Natural killer cell (primary cell): ENCODE data around the gene WNT2B. TPM values are rescaled to one million over a fixed set of nuclear protein-coding genes. Genes with fewer than 3 reads are reported as not detected.

ENCODE experiments used
- ATAC-seq, 3 donors: fragments of 150-1000 bp in 2 of 3; fragments of 200-7000 bp in 1 of 3; cut with Tn5 transposase; 1 replicate in 1 of 3; 2 replicates in 2 of 3; pipeline ENCODE4 v1.10.0; 2021; ENCODE audit warnings: mild to moderate bottlenecking in 2 of 3, moderate library complexity in 2 of 3
- DNase-seq, 2 donors: peaks; one replicate each; pipeline versions ENCODE4 v3.0.0 to v3.0.0-alpha.2; 2013 to 2021; ENCODE audit warnings: mixed read lengths in 1 of 2
- H3K27ac ChIP-seq: one replicate; pipeline ENCODE4 v1.5.1; 2013; ENCODE audit warnings: mild to moderate bottlenecking, low read length
- H3K27me3 ChIP-seq: one replicate; pipeline ENCODE4 v1.6.1; 2013; ENCODE audit warnings: low read length; ENCODE audit not compliant: control insufficient read depth, insufficient read depth
- H3K36me3 ChIP-seq: one replicate; pipeline ENCODE4 v1.6.1; 2013; ENCODE audit warnings: low read length; ENCODE audit not compliant: control insufficient read depth, insufficient read depth
- H3K4me1 ChIP-seq: one replicate; pipeline ENCODE4 v1.6.1; 2013; ENCODE audit warnings: low read length; ENCODE audit not compliant: control insufficient read depth, insufficient read depth
- H3K4me3 ChIP-seq: one replicate; pipeline ENCODE4 v1.5.1; 2013; ENCODE audit warnings: low read length
- H3K9me3 ChIP-seq: one replicate; pipeline ENCODE4 v1.6.1; 2013; ENCODE audit warnings: low read length; ENCODE audit not compliant: control insufficient read depth, insufficient read depth
- H3K27ac Mint-ChIP-seq, 2 donors: one replicate each; pipeline ENCODE4 v1.8.0; 2022; ENCODE audit warnings: mild to moderate bottlenecking in 2 of 2, mixed read lengths in 2 of 2, moderate library complexity in 1 of 2
- H3K27me3 Mint-ChIP-seq, 2 donors: one replicate each; pipeline ENCODE4 v1.8.0; 2022; ENCODE audit warnings: low read depth in 2 of 2, mixed read lengths in 2 of 2
- H3K36me3 Mint-ChIP-seq: one replicate; pipeline ENCODE4 v1.8.0; 2022; ENCODE audit warnings: mixed read lengths
- H3K4me1 Mint-ChIP-seq, 2 donors: one replicate each; pipeline ENCODE4 v1.8.0; 2022; ENCODE audit warnings: mixed read lengths in 2 of 2
- H3K4me3 Mint-ChIP-seq: one replicate; pipeline ENCODE4 v1.8.0; 2022; ENCODE audit warnings: mild to moderate bottlenecking, moderate library complexity, mixed read lengths
- H3K9me3 Mint-ChIP-seq, 2 donors: one replicate each; pipeline ENCODE4 v1.8.0; 2022; ENCODE audit warnings: mixed read lengths in 2 of 2
- CTCF ChIP-seq: fragments of 200-600 bp; IDR thresholded peaks from one replicate; pipeline ENCODE4 v1.8.0; 2022; ENCODE audit warnings: antibody characterized with exemption
- WGBS: methylation state at CpG from one replicate; pipeline ENCODE4 v1.1.7; 2013; ENCODE audit warnings: missing lambda C conversion rate; ENCODE audit not compliant: insufficient coverage; 5-methylcytosine and 5-hydroxymethylcytosine counted together
- intact Hi-C: fragments of 100-400 bp; cut with micrococcal nuclease; formaldehyde crosslinking; loops from one replicate; pipeline ENCODE4 v1.14.2; 2022
- total RNA-seq, 4 donors: library from RNA; stranded (reverse); fragments of 120-200 nt in 1 of 4; gene quantifications; one replicate each; pipeline versions ENCODE4 v1.2.3 to v1.2.4, GENCODE V29; 2013 to 2022

Gene WNT2B
- total RNA-seq, 3 donors from 2014 or later (not counting 1 experiment from before 2014, with no cell fraction given) = 0.16 to 0.20 (median 0.18) TPM

GRCh38 chr1:112511897-112512296 is 3.1 kb downstream of the WNT2B start:
- Histone ChIP-seq H3K27ac (no peak overlapping the region), H3K9me3 (no peaks in the 10 kb centered on the region), H3K4me3 (no peak overlapping the region), H3K27me3 (peaks cover 13% of the 10 kb centered on the region), H3K4me1 (peaks cover 16% of the 10 kb centered on the region), H3K36me3 (no peaks in the 10 kb centered on the region)
- no peak overlapping the region for H3K27ac Mint-ChIP-seq
- no peak for ATAC-seq
- H3K4me1 Mint-ChIP-seq = peaks cover 0 to 8% of the 10 kb centered on the region in 2 donors
- intact Hi-C loops = no loop called here
- H3K9me3 Mint-ChIP-seq = no peaks in the 10 kb centered on the region
- H3K4me3 Mint-ChIP-seq = no peak overlapping the region
- H3K36me3 Mint-ChIP-seq = no peaks in the 10 kb centered on the region
- DNase-seq = no peak
- 80% methylated on average over 1 of the region's 2 CpGs for WGBS
- H3K27me3 Mint-ChIP-seq = peaks cover 23 to 26% of the 10 kb centered on the region in 2 donors
- no peak for TF ChIP-seq CTCF

- H3K4me3 ChIP-seq = no peak overlapping the region
- H3K27me3 Mint-ChIP-seq = peaks cover 15 to 20% of the 10 kb centered on the region in 2 donors
- no peak for ATAC-seq
- H3K4me3 Mint-ChIP-seq = no peak overlapping the region
- WGBS = 87% methylated on average over 7 of the region's 9 CpGs
- peaks cover 2% of the 10 kb centered on the region for H3K27me3 ChIP-seq
- no peak for TF ChIP-seq CTCF
- peaks cover 0 to 3% of the 10 kb centered on the region in 2 donors for H3K4me1 Mint-ChIP-seq
- no peaks in the 10 kb centered on the region for H3K36me3 ChIP-seq
- DNase-seq = no peak
- intact Hi-C loops = no loop called here
- H3K27ac ChIP-seq = no peak overlapping the region
- peaks cover 6% of the 10 kb centered on the region for H3K4me1 ChIP-seq
- no peaks in the 10 kb centered on the region for H3K9me3 Mint-ChIP-seq
- H3K9me3 ChIP-seq = no peaks in the 10 kb centered on the region
- no peaks in the 10 kb centered on the region for H3K36me3 Mint-ChIP-seq
- no peak overlapping the region for H3K27ac Mint-ChIP-seq
Measured at GRCh38 chr1:112513112-112513870, 4.5 kb downstream of the WNT2B start.

GRCh38 chr1:112514901-112515300 is 6.1 kb downstream of the WNT2B start:
- H3K27me3 ChIP-seq = no peaks in the 10 kb centered on the region
- no peaks in the 10 kb centered on the region for H3K4me1 Mint-ChIP-seq
- no peaks in the 10 kb centered on the region for H3K4me1 ChIP-seq
- no peaks in the 10 kb centered on the region for H3K9me3 ChIP-seq
- H3K27ac ChIP-seq = no peak overlapping the region
- no peak overlapping the region for H3K4me3 ChIP-seq
- ATAC-seq (no peak), DNase-seq (no peak)
- no peak for TF ChIP-seq CTCF
- H3K27me3 Mint-ChIP-seq = peaks cover 14 to 18% of the 10 kb centered on the region in 2 donors
- no peak overlapping the region for H3K4me3 Mint-ChIP-seq
- intact Hi-C loops = no loop called here
- no peak overlapping the region for H3K27ac Mint-ChIP-seq
- H3K9me3 Mint-ChIP-seq = no peaks in the 10 kb centered on the region
- no peaks in the 10 kb centered on the region for H3K36me3 ChIP-seq
- no peaks in the 10 kb centered on the region for H3K36me3 Mint-ChIP-seq
- 93% methylated on average over 12 of the region's 12 CpGs for WGBS
